HG02970 (cell line): ENCODE measurements around the gene NHEJ1.

Experiments used
- ATAC-seq: cut with Tn5 transposase; IDR thresholded peaks from one replicate; pipeline ENCODE4 v1.9.1; 2021; ENCODE audit warnings: mild to moderate bottlenecking, moderate library complexity, moderate number of reproducible peaks; ENCODE audit not compliant: unreplicated experiment, low FRiP score

NHEJ1 gene

DNA sequence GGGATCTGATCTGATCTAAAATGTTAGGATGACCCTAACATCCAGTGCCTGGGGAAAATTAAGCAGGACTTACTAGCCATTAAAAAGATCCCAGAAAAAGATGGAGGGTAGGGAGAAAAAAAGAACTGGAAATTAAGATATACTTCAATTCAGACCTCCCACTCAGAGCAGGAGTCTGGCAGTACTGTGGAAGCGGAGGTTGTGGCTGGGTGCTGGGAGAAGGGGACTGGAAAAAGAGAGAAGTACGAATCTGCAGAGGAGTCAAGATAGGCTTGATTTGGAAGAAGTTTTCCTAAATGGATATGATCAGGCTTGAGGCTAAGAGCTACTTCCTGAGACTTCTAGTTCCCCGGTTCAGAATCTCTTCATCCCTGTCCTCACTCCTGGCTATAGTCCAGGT lies 66.4 kb downstream of the NHEJ1 start:
- no peak for ATAC-seq

DNA sequence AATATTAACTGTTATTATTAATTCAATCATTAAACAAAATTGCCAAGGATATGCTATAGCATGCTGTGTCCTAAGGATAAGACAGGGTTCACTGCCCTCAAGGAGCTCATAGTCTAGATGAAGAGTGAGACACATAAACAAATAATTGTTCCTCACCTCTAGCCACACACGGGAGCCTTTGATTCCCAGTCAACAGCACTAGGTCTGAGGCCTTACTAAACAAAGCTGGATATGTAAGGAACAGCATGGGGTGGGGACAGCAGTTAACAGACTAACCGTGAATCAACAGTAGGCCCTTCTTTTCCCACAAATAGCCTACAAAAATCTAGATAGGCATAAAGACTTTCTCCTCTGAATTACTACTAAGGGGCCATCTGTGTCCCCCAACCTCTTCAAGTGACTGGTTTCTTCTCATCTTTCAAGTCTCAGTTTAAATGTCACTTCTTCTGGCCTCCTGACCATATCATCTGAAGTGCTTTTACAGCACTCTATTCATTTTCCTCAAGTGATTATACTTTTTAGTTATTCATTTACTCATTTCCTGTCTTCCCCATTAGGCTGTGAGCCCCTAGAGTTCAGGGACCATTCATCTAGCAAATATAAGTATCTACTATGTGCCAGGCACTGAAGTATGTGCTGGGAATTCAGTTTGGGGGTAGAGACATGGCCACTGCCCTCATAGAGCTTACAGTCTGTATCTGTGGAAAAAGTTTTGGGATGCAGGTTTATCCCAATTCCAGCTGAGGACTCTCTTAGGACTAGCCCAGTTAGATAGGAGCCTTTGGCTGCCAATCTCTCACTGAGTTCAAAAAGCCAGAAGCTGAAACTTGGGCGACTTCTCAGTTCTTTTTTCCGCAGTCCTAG lies 69.9 kb downstream of the NHEJ1 start:
- no peak for ATAC-seq

DNA sequence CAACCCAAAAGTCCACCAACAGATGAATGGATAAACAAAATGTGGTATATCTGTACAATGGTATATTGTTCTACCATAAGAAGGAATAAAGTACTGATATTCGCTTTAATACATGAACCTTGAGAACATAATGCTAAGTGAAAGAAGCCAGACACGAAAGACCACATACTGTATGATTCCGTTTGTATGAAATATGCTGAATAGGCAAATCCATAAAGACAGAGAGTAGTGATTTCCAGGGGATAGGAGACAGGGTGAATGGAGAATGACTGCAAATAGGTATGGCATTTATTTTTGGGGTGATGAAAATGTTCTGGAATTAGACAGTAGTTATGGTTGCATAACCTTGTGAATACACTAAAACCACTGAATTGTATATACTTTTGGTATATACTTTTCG lies 71.3 kb downstream of the NHEJ1 start:
- ATAC-seq = no peak

DNA sequence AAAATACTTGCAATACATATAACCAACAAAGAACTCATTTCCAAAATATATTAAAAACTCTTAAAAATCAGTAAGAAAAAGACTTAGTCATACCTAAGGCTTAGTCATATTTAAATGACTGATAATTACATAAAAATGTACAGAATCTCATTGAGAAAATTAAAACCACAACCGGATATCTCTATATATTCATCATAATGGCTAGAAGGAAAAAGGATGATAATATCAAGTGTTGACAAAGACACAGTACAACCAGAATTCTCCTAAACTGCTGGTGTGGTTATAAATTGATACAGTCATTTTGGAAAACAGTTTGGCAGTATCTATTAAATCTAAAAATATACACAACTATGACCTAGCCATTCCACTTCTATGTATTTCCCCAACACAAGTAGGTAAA lies 72.8 kb downstream of the NHEJ1 start:
- no peak for ATAC-seq

DNA sequence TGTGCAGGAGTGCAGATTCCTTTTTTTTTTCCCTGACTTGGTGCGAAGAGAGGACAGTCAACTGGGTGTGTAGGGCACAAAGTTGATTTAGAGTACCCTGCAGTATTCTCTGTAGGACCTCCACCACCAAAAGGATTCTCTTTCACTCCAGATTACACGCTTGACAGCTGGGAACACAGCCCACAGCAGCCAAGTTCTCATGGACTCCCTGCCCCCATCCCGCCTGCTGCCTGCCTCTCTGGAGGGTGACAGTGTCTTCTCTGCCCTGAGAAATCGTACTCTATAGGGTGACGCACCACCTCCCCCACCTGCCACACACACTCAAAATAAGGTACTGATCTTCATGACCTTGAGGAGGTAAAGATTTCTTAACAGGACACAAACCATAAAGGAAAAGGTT lies 73.3 kb downstream of the NHEJ1 start:
- ATAC-seq = no peak

DNA sequence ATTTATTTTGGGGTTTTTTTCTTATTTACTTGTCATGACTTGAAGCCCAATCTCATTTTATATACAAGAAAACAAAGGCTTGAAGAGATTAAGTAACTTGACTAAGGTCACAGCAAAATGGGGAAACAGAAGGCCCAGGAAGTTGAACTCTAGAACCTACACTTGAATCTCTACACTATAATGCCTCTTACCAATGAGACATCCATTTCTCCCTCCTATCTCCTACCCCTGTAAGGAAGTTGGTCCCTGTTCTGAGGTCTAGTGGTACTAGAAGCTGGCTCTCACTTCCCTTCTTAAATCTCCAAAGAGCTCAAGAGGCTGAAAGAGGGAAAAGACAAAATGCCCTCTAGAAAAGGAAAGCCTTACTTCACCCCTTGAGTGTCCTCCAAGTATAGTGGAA lies 74.4 kb downstream of the NHEJ1 start:
- no peak for ATAC-seq

DNA sequence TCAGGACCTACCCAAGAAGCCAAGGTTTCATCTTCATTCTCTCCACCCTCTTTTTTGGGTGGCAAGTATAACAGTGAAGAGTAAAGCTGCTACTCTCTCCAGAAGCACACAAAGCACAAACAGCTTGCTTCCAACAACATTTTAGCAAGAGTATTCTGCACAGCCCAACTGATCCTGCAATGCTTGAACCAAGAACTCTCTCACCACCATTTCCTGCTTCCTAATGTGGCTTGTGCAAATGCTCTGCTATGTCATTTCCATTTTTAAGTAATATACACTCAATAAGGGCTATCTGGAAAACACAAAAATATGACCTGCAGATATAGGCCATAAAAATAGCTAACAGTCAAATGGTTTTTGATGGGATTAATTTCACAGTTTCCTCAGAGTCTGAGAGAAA lies 75.8 kb downstream of the NHEJ1 start:
- ATAC-seq = no peak

DNA sequence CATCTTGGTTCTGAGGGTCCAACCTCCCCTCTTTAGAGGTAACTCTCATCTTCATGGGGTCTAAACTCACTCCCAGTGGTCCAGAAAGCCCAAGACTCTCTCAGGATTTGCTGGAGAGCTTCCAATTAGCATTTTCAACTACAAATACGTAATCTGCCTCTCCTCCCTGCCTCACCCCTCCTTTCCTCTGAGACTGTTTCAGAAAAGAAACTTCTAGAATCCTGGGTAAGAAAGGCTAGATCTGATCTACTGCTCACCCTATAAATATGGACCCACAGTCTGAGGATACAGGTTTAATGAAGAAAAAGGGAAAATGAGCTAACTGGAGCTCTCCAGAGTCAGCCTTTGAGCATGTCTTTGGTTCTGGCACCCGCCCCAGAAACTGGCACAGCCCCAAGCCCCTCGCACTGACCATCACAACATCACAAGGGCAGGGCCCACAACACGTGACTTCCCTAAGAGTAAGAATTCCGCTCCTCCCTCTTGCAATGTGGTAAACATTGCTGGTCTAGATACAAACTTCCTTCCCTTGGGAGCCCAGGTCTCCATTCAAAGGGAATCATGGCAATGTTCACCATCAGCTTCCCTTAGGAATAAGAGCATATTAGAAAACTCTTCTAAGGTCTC lies 78.2 kb downstream of the NHEJ1 start:
- ATAC-seq = no peak

DNA sequence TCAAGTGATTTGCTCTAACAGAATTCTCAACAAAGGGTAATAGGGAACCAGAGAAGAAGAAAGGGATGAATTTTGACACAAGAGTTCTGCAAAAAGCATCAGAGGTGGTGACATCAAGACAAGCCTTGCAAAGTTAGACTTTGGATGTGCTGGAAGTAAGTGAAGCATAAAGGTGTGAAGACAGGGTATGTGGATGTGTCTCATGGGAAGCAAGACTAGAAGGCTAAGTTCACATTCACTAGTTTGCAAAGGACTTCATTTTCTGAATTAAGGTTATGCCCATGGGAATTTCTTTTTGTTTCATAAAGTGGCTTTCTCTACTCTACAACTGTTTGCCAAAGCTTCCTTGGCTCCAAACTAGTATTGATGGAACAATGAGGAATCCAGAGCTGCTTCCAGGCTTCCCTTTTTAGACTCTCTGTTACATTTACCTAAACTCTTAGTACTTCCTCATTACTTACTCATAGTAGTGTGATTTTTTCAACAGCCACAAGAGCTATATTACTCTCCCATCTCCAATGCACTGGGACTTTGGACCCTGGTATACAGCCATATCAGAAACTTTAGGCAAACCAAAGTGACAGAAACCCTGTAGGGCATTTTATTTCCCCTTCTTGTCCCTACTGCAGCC lies 78.8 kb downstream of the NHEJ1 start:
- no peak for ATAC-seq

DNA sequence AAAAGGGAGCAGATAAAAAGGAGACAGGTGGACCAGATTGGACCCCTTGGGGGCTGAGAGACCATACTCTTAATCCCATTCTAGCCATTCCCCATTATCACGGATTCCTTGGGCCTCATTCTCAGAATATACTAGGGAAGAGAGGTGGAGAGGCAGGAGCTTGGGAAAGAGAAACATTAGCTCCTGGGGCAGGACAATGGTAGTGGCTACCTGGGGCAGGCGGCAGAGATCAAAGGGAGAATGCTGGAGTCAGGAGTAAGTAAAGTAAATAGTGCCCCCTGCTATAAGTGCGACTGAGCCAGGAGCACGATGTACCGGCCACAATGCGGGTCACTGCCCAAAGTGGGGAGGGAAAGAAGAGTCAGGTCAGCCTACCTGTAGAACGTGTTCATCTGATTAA lies 79.5 kb downstream of the NHEJ1 start:
- ATAC-seq = no peak

DNA sequence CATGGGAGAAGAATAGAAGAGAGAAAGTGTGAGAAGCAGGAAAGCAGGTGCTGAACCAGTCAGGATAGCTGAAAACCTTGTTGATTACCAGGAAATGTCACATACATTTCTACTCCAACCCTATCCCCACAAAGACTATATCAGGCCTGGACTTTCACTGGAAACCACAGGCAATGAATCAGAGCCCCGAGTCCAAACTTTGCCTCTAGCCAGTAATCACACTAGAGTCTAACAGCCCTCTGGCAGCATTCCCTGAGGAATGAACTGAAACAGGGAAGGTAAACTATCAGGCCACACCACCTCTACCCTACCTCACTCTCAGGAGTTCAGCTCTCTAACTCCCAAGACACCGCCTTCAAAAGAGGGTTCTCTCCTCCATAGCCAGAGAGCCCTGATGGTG lies 81.2 kb downstream of the NHEJ1 start:
- ATAC-seq = no peak

DNA sequence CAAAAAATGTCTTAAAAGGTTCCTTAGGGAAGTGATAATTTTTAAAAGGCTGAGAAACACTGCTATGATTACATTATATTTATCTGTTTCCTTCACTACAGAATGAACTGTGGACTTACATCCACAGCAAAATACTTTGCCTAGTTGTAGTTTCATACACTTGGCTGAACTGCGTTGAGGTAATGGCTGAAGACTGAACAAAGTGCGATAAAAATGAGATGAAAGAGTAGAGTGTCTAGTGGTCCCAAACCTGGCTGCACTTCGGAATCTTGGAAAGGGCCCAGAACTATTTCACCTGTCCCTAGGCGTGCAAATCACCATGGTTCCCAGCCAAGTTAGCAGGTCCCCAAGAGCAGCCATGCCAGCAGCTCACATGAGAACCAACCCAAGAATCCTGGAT lies 81.7 kb downstream of the NHEJ1 start:
- no peak for ATAC-seq

DNA sequence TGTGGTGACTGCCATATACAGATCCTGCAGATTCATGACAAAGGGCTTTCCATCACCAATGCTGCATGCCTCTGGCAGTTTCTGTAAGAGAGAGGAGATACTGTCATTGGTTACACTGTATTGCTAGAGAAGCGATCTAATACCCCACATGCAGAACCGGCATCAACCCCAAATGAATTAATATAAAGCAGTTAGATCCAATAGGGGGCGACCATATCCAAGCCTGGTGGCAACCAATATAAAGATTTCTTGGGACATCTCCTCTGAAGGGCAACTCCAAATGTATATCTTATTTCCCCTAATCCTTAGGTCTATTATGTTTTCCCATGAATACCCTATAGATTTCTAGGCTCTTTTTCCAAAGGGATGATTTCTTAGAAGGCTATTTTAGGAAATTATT lies 82.5 kb downstream of the NHEJ1 start:
- no peak for ATAC-seq

DNA sequence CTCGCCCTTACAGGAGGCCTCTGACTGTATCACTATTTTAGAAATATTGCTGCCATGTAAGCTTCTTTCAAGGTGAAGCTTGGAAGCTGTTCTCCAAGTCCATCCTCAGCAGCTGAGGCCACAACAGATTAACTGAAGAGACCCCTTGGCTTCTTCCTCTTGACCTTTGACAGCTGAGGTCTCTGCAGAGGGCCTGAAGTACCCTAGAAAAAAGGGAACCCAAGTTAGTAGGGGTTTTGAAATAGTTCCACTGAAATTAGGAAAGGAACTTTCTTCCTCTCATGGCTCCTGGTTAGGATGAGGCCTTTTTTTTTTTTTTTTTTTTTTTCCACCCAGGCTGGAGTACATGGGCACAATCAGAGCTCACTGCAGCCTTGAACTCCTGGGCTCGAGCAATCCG lies 84.4 kb downstream of the NHEJ1 start:
- no peak for ATAC-seq

DNA sequence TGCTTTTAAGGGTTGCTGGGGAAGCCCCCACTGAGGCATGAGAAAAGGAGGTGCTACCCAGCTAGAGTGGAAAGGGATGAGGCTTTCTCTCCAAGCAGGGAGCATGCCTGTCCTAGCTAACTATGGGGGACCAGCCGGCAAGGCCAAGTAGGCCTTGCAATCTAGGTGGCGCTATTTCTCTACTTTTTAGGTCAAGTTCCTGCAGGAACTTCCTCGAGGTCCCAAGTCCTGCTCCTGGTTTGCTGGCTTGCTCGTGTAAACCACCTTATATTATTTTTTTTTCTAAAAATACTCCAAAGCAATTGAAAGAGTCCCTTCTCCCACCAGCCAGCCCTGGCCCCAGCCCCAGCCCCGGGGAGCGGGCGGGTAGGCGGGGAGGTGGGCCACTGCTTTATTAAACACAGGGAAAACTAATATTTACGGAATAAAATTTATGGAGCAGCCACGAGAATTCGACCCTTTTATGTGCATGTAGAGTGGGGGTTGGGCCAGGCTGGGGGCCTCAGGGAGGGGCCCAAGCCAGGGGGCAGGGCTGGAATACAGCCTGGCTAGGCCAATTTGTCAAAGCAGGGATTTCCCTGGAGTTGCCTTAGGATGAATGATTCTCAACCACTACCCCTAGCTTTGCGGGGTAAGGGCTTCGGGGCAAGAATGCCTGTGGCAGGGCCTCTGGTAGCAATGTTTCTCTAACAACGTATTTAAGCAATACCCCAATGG lies 87.0 kb downstream of the NHEJ1 start:
- no peak for ATAC-seq

DNA sequence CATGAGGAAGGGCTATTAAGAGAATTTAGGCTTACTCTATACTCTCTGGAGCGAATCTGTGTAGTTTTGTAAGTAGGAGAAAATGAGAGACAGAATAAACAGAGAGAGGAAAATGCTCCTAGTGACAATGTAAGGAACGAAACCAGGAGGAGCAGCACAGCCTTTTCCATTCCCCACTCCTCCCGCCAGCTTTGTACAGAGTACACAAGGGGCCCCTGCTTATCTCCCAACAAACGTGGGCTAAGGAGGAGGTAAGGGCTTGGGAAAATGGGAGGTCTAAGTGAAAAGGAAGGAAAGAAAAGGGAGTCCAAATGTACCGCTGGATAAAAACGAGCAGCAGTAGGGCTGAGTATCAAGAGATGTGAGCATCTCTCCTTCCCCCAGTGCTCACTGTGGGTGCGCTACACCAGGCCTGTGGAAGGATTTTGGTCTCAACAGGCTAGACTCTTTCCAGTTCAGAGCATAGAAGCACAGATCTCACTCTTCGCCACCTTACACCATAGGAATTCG lies 87.8 kb downstream of the NHEJ1 start:
- no peak for ATAC-seq

DNA sequence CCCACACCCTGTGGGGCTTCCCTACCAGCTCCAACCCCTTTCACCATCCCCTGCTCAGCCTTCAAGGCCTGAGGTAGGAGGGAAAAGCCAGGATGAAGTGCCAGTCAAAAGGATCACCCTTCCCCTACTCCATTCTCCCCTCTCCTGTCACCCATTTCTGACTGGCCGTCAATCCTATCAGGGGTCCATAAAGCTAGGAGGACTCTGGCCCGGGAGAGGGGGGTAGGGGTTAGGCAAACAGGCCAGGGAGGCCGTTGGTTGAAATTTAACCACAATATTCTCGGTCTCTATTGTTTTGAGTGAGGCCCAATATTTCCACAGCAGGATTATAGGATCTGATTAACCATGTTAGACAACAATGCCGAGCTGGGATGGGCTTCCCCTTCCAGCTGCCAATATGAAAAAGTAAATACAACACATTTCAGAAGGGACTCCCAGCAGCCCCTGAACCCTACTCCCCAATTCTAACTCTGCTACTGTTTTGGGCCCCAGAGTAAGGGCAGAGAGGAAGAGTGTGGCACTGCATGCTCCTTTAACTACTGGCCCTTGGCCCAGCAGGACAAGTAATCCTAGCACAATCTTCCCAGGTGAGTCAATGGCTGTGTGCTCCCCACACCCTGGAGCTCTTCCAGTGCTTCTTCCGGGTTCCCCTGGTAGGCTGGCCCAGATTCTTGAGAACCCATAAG lies 89.3 kb downstream of the NHEJ1 start:
- ATAC-seq = no peak

DNA sequence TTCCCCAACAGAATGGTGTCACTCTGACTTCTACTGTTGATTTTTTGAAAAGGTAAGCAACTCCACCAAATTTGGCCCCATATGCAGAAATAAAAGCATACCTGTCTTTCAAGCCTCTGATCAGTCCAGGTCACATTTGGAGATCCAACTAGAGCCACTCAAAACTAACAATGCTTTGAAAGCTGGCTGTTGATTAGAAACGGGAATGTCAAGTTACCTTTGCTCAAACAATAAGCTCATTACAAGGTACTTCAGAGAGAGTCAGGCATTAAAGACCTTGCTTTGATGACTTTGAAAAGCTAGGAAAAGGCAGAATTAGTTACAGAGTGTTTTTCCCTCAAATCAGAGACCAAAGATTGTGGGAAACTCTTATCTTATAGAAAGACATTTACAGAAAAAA lies 95.1 kb downstream of the NHEJ1 start:
- ATAC-seq = no peak

DNA sequence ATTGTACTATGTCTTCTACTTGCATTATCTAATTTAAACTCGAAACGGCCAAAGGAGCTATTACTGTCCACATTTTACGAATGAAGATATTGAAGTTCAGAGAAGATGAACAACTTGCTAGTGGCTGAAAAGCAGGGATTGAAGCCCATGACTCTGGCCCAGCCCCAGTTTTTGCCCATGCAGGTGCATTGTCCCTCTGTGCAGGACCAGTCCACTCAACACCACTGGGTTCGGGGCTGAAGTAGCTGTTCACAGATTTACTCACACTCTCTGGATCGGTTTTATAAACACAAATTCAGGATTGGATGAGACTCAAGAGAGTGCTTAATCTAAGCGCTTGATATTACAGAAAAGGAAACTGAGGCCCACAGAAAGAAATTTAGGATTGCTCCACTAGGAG lies 98.5 kb downstream of the NHEJ1 start:
- no peak for ATAC-seq
